H1 (cell line): ENCODE data around the gene MS4A8. TPM values are rescaled to one million over a fixed set of nuclear protein-coding genes. Genes with fewer than 3 reads are reported as not detected.

Source experiments
- CTCF ChIA-PET: fragments of 300-600 bp; sonication (Branson Sonifier 250); formaldehyde crosslinking; loops from one replicate; lab custom pipeline; 2021; ENCODE audit not compliant: partially characterized antibody; lab: Charles Lee
- POLR2A ChIA-PET: fragments of 300-600 bp; sonication (Branson Sonifier 250); formaldehyde crosslinking; loops from one replicate; lab custom pipeline; 2021; ENCODE audit warnings: inconsistent platforms; ENCODE audit not compliant: partially characterized antibody; lab: Charles Lee
- DNase-seq, 2 experiments: peaks; one replicate each; pipeline versions ENCODE4 v3.0.0 to v3.0.0-alpha.2; 2010 to 2022; ENCODE audit warnings: low spot score in 2 of 2, low read depth in 1 of 2, mixed read lengths in 1 of 2
- FAIRE-seq: peaks from 2 replicates; lab custom pipeline; 2011; peaks lifted over from hg19 to GRCh38; lab: Jason Lieb, UNC
- H2AFZ ChIP-seq: 2 replicates; pipeline ENCODE4 v1.8.1; 2012; ENCODE audit warnings: low read length, inconsistent platforms
- H2AK5ac ChIP-seq: 2 replicates; pipeline ENCODE4 v1.6.1; 2013; ENCODE audit warnings: low read depth, low read length
- H2BK120ac ChIP-seq: replicated peaks from 2 replicates; pipeline ENCODE3; 2013; ENCODE audit warnings: low read depth, low read length, inconsistent platforms
- H2BK12ac ChIP-seq: 2 replicates; pipeline ENCODE4 v1.6.1; 2013; ENCODE audit warnings: low read depth, low read length
- H2BK15ac ChIP-seq: 2 replicates; pipeline ENCODE4 v1.6.1; 2013; ENCODE audit warnings: low read length
- H2BK20ac ChIP-seq: 2 replicates; pipeline ENCODE4 v1.6.1; 2013; ENCODE audit warnings: low read length
- H2BK5ac ChIP-seq: 2 replicates; pipeline ENCODE4 v1.6.1; 2013; ENCODE audit warnings: low read depth, low read length
- H3K14ac ChIP-seq: 2 replicates; pipeline ENCODE4 v1.6.1; 2013; ENCODE audit warnings: inconsistent platforms; ENCODE audit not compliant: insufficient read length
- H3K18ac ChIP-seq: 2 replicates; pipeline ENCODE4 v1.6.1; 2013; ENCODE audit warnings: low read length; ENCODE audit errors: extremely low read depth
- H3K23ac ChIP-seq: 2 replicates; pipeline ENCODE4 v1.6.1; 2013; ENCODE audit warnings: inconsistent platforms; ENCODE audit not compliant: insufficient read length
- H3K23me2 ChIP-seq: 2 replicates; pipeline ENCODE4 v1.6.1; 2013; ENCODE audit warnings: low read depth, low read length
- H3K27ac ChIP-seq: 2 replicates; pipeline ENCODE4 v1.6.1; 2011; ENCODE audit warnings: low read depth, low read length, inconsistent platforms
- H3K27me3 ChIP-seq, 4 experiments: replicated peaks in 1 of 4; 1 replicate in 1 of 4; 2 replicates in 3 of 4; pipeline versions ENCODE4 v1.6.1 to v1.8.1; 2011 to 2013; ENCODE audit warnings: low read length in 3 of 4, mild to moderate bottlenecking in 3 of 4, inconsistent platforms in 2 of 4, mixed read lengths in 2 of 4, moderate library complexity in 1 of 4; ENCODE audit not compliant: control insufficient read depth in 3 of 4, insufficient read depth in 3 of 4; ENCODE audit errors: extremely low read depth in 1 of 4
- H3K36me3 ChIP-seq, 4 experiments: 2 replicates each; pipeline versions ENCODE4 v1.6.1 to v1.8.1; 2011 to 2013; ENCODE audit warnings: mild to moderate bottlenecking in 4 of 4, low read length in 3 of 4, moderate library complexity in 2 of 4, control low read depth in 1 of 4, inconsistent platforms in 1 of 4; ENCODE audit not compliant: insufficient read depth in 4 of 4, control insufficient read depth in 2 of 4
- H3K4ac ChIP-seq: replicated peaks from 2 replicates; pipeline ENCODE3; 2013; ENCODE audit warnings: low read length, low read depth, mixed read lengths, inconsistent platforms; ENCODE audit not compliant: insufficient read length
- H3K4me1 ChIP-seq, 4 experiments: replicated peaks in 1 of 4; 1 replicate in 1 of 4; 2 replicates in 3 of 4; pipeline versions ENCODE4 v1.6.1 to v1.8.1; 2011 to 2013; ENCODE audit warnings: low read length in 3 of 4, inconsistent platforms in 2 of 4, mixed read lengths in 1 of 4; ENCODE audit not compliant: insufficient read depth in 4 of 4, control insufficient read depth in 3 of 4
- H3K4me2 ChIP-seq, 2 experiments: 2 replicates each; pipeline versions ENCODE4 v1.6.1 to v1.8.1; 2011 to 2013; ENCODE audit warnings: low read depth in 2 of 2, low read length in 2 of 2, control low read depth in 1 of 2, inconsistent platforms in 1 of 2, mild to moderate bottlenecking in 1 of 2; ENCODE audit not compliant: insufficient read depth in 1 of 2
- H3K4me3 ChIP-seq, 4 experiments: fragments of 200-600, 300-600 bp in 1 of 4; sonication (generic), shearing (Covaris generic), sonication (Bioruptor Twin) in 1 of 4; 2 replicates each; pipeline versions ENCODE4 v1.5.1 to v1.8.1; 2011 to 2016; ENCODE audit warnings: low read length in 4 of 4, low read depth in 3 of 4, control low read depth in 2 of 4, inconsistent platforms in 2 of 4, mild to moderate bottlenecking in 2 of 4, mixed read lengths in 1 of 4, moderate library complexity in 1 of 4; ENCODE audit not compliant: insufficient read depth in 2 of 4; ENCODE audit errors: extremely low read depth in 1 of 4
- H3K56ac ChIP-seq: replicated peaks from 2 replicates; pipeline ENCODE3; 2013; ENCODE audit warnings: low read depth, mild to moderate bottlenecking, mixed read lengths, low read length, inconsistent platforms; ENCODE audit not compliant: insufficient read length
- H3K79me1 ChIP-seq: 2 replicates; pipeline ENCODE4 v1.6.1; 2013; ENCODE audit warnings: low read depth, low read length, control low read depth
- H3K79me2 ChIP-seq, 2 experiments: 2 replicates each; pipeline versions ENCODE4 v1.6.1 to v1.8.1; 2012 to 2013; ENCODE audit warnings: low read length in 2 of 2, mild to moderate bottlenecking in 2 of 2, inconsistent platforms in 1 of 2; ENCODE audit not compliant: insufficient read depth in 2 of 2, control insufficient read depth in 1 of 2
- H3K9ac ChIP-seq, 4 experiments: replicated peaks in 1 of 4; 1 replicate in 1 of 4; 2 replicates in 3 of 4; pipeline versions ENCODE4 v1.6.1 to v1.8.1; 2011 to 2013; ENCODE audit warnings: low read depth in 3 of 4, low read length in 3 of 4, control low read depth in 2 of 4, mild to moderate bottlenecking in 2 of 4, moderate library complexity in 2 of 4, inconsistent platforms in 1 of 4; ENCODE audit errors: extremely low read depth in 1 of 4
- H3K9me3 ChIP-seq, 2 experiments: 2 replicates each; pipeline versions ENCODE4 v1.6.1 to v1.8.1; 2012 to 2013; ENCODE audit warnings: mild to moderate bottlenecking in 2 of 2, moderate library complexity in 2 of 2, control low read depth in 1 of 2, inconsistent platforms in 1 of 2, low read depth in 1 of 2, low read length in 1 of 2, mixed read lengths in 1 of 2; ENCODE audit not compliant: insufficient read depth in 2 of 2
- H4K20me1 ChIP-seq, 2 experiments: replicated peaks in 1 of 2; 2 replicates each; pipeline versions ENCODE3 to v1.8.1; 2011 to 2013; ENCODE audit warnings: inconsistent platforms in 2 of 2, low read length in 2 of 2, mild to moderate bottlenecking in 1 of 2; ENCODE audit not compliant: insufficient read depth in 2 of 2, control insufficient read depth in 1 of 2
- H4K5ac ChIP-seq: 2 replicates; pipeline ENCODE4 v1.6.1; 2013; ENCODE audit warnings: low read length, low read depth, mixed read lengths, inconsistent platforms; ENCODE audit not compliant: insufficient read length
- H4K8ac ChIP-seq: 2 replicates; pipeline ENCODE4 v1.8.0; 2013; ENCODE audit warnings: mild to moderate bottlenecking, moderate library complexity, low read length, inconsistent platforms; ENCODE audit not compliant: insufficient read depth; ENCODE audit errors: extremely low read depth
- H4K91ac ChIP-seq: replicated peaks from 2 replicates; pipeline ENCODE3; 2013; ENCODE audit warnings: low read length, mixed read lengths, inconsistent platforms; ENCODE audit not compliant: insufficient read length
- ASH2L ChIP-seq: fragments of 200-600, 300-600 bp; sonication (generic); IDR thresholded peaks from one replicate; pipeline ENCODE4 v1.7.1; 2017; ENCODE audit warnings: low read length
- CBX5 ChIP-seq: fragments of 300-800, 300-1000 bp; sonication (generic); IDR thresholded peaks from 2 replicates; pipeline ENCODE4 v1.7.1; 2016; ENCODE audit warnings: antibody characterized with exemption, low read length, low read depth
- CEBPB ChIP-seq: IDR thresholded peaks from 2 replicates; pipeline ENCODE4 v1.6.1; 2012; ENCODE audit warnings: low read depth, low read length
- E2F6 ChIP-seq: IDR thresholded peaks from 2 replicates; pipeline ENCODE4 v1.6.1; 2012; ENCODE audit warnings: inconsistent platforms
- GTF2F1 ChIP-seq: IDR thresholded peaks from 2 replicates; pipeline ENCODE4 v1.6.1; 2012; ENCODE audit warnings: low read depth, low read length, improper control_type of control experiment, borderline replicate concordance
- KDM1A ChIP-seq: fragments of 200-600, 300-600 bp; sonication (generic); IDR thresholded peaks from 2 replicates; pipeline ENCODE4 v1.7.1; 2016; ENCODE audit warnings: mild to moderate bottlenecking, low read length, borderline replicate concordance
- MAFK ChIP-seq: IDR thresholded peaks from 2 replicates; pipeline ENCODE4 v1.6.1; 2012; ENCODE audit warnings: low read depth, mild to moderate bottlenecking, improper control_type of control experiment, low read length
- POLR2A ChIP-seq, 2 experiments: IDR thresholded peaks; 1 replicate in 1 of 2; 2 replicates in 1 of 2; pipeline ENCODE4 v1.6.1; 2011; ENCODE audit warnings: low read depth in 2 of 2, low read length in 2 of 2, mild to moderate bottlenecking in 2 of 2; ENCODE audit errors: control extremely low read depth in 1 of 2
- POLR2AphosphoS5 ChIP-seq: IDR thresholded peaks from 2 replicates; pipeline ENCODE4 v1.6.1; 2011; ENCODE audit warnings: low read depth, low read length
- RFX5 ChIP-seq: IDR thresholded peaks from 2 replicates; pipeline ENCODE4 v1.6.1; 2011; ENCODE audit warnings: low read depth, low read length, improper control_type of control experiment, borderline replicate concordance
- RXRA ChIP-seq: IDR thresholded peaks from 2 replicates; pipeline ENCODE4 v1.6.1; 2011; ENCODE audit warnings: low read depth, mild to moderate bottlenecking, low read length, moderate library complexity; ENCODE audit not compliant: insufficient read depth
- SAP30 ChIP-seq: fragments of 300-600 bp; sonication (generic); IDR thresholded peaks from 2 replicates; pipeline ENCODE4 v1.7.1; 2012; ENCODE audit warnings: low read length, moderate library complexity, mild to moderate bottlenecking, inconsistent platforms; ENCODE audit not compliant: insufficient read depth, insufficient replicate concordance
- SP1 ChIP-seq: IDR thresholded peaks from 2 replicates; pipeline ENCODE4 v1.6.1; 2011; ENCODE audit warnings: low read depth, low read length
- SP2 ChIP-seq: IDR thresholded peaks from 2 replicates; pipeline ENCODE4 v1.6.1; 2012; ENCODE audit warnings: mild to moderate bottlenecking, low read length, inconsistent platforms
- YY1 ChIP-seq: IDR thresholded peaks from 2 replicates; pipeline ENCODE4 v1.6.1; 2011; ENCODE audit warnings: low read depth, mild to moderate bottlenecking, low read length
- WGBS, 2 experiments: shearing (Covaris generic) in 1 of 2; methylation state at CpG; one replicate each; pipeline versions ENCODE4 v1.1.6 to v1.1.7; 2013 to 2015; ENCODE audit warnings: low lambda C conversion rate in 2 of 2, mixed read lengths in 2 of 2, inconsistent platforms in 1 of 2, low coverage in 1 of 2, missing lambda C conversion rate in 1 of 2; ENCODE audit not compliant: insufficient replicate concordance in 2 of 2, insufficient coverage in 1 of 2, insufficient read length in 1 of 2; ENCODE audit errors: extremely low coverage in 1 of 2, missing lambda C conversion rate in 1 of 2; 5-methylcytosine and 5-hydroxymethylcytosine counted together
- polyA plus RNA-seq, 7 experiments: library from polyadenylated mRNA; depleted of rRNA in 3 of 7; stranded (reverse) in 5 of 7; unstranded in 2 of 7; fragments of >200 nt in 5 of 7; fragments of 200-250 nt in 2 of 7; gene quantifications; 1 replicate in 5 of 7; 2 replicates in 1 of 7; 4 replicates in 1 of 7; pipeline versions ENCODE4 v1.2.1 to v1.2.3, GENCODE V29; 2011 to 2013; ENCODE audit warnings: missing spikeins in 2 of 7, mixed read lengths in 2 of 7
- total RNA-seq: library from RNA; stranded (reverse); fragmentation: NEBNext Ultra II Directional; extraction: Animal tissue kit (Norgen Biotek cat#: 25700); gene quantifications from 2 replicates; pipeline ENCODE4 v1.2.1, GENCODE V29; 2021

MS4A8 gene
- total and polyA plus RNA-seq, 2 of the 8 experiments (the other 6 are each of a cell fraction or from before 2014, with no cell fraction given), result not detected

GRCh38 chr11:60731586-60731985 lies 32.2 kb downstream of the MS4A8 start:
- no peak for FAIRE-seq
- no peak overlapping the region for H3K18ac ChIP-seq
- CTCF ChIA-PET, result interaction anchor here (0.6 to 0.9 kb wide), 3 partner anchors 22 to 321 kb away, joined by 3 to 5 read pairs (median 3); no protein-coding TSS in a partner anchor
- TF ChIP-seq RXRA (no peak), SAP30 (no peak), ASH2L (no peak), CBX5 (no peak), YY1 (no peak), SP1 (no peak), CEBPB (no peak), E2F6 (no peak), GTF2F1 (no peak), POLR2AphosphoS5 (no peak), KDM1A (no peak), MAFK (no peak), POLR2A (IDR thresholded peaks at IDR 0.05; ENCODE audit: control extremely low read depth in 1 of 2, low read depth in 2 of 2, low read length in 2 of 2) (no peak), RFX5 (no peak), SP2 (no peak)

More at GRCh38 chr11:60731586-60731985, 32.2 kb downstream of the MS4A8 start:
- Histone ChIP-seq H3K79me2 (no peaks in the 10 kb centered on the region), H3K4me2 (no peak overlapping the region), H4K5ac (no peak overlapping the region), H2AK5ac (no peak overlapping the region), H2BK15ac (no peak overlapping the region), H2BK12ac (no peak overlapping the region), H3K9me3 (no peaks in the 10 kb centered on the region), H3K36me3 (no peaks in the 10 kb centered on the region), H2AFZ (no peak overlapping the region), H2BK5ac (no peak overlapping the region), H3K23me2 (peaks cover 5% of the 10 kb centered on the region; the same call in 1 of the 2 replicates), H3K56ac (no peak overlapping the region), H3K79me1 (no peaks in the 10 kb centered on the region), H3K9ac (no peak overlapping the region), H2BK20ac (no peak overlapping the region), H4K91ac (no peak overlapping the region), H3K4me3 (no peak overlapping the region), H4K20me1 (no peaks in the 10 kb centered on the region), H3K4me1 (no peaks in the 10 kb centered on the region), H3K27me3 (no peaks in the 10 kb centered on the region), H3K14ac (no peak overlapping the region), H3K27ac (no peak overlapping the region), H3K23ac (no peak overlapping the region), H3K4ac (no peak overlapping the region), H2BK120ac (no peak overlapping the region), H4K8ac (no peak overlapping the region)
- POLR2A ChIA-PET, result no interaction called here
- DNase-seq, result no peak
- 88% methylated on average over 8 of the region's 8 CpGs; no CpG with 5 or more reads in 1 of the 2 experiments for WGBS, 2 experiments
